NCI-H2081 (cell line): ENCODE measurements around the gene BACE2.
"Not testable (repeated sequence)": the region's sequence is repeated elsewhere in the genome, so short reads cannot be mapped to it uniquely, and the experiment has no call there.

Experiments used
- DNase-seq, 2 experiments: peaks; one replicate each; lab custom pipeline; 2025; lab: John Stamatoyannopoulos, UW

BACE2 gene

GRCh38 chr21:41185802-41186201, 17.8 kb downstream of the BACE2 start:
- DNase-seq = no peak

GRCh38 chr21:41186755-41187536, 19.0 kb downstream of the BACE2 start:
- DNase-seq = no peak

GRCh38 chr21:41187537-41188025, 19.6 kb downstream of the BACE2 start:
- no peak for DNase-seq

GRCh38 chr21:41188486-41189149, 20.7 kb downstream of the BACE2 start:
- DNase-seq = no peak

GRCh38 chr21:41189150-41189745, 21.3 kb downstream of the BACE2 start:
- no peak for DNase-seq

GRCh38 chr21:41192552-41192951, 24.6 kb downstream of the BACE2 start:
- DNase-seq = not testable (repeated sequence)

- DNase-seq = no peak
Measured at GRCh38 chr21:41195311-41195710, 27.4 kb downstream of the BACE2 start.

- no peak for DNase-seq
Measured at GRCh38 chr21:41196993-41197392, 29.0 kb downstream of the BACE2 start.

- no peak for DNase-seq
Measured at GRCh38 chr21:41197582-41197981, 29.6 kb downstream of the BACE2 start.

GRCh38 chr21:41198647-41199046, 30.7 kb downstream of the BACE2 start:
- not testable (repeated sequence) for DNase-seq

GRCh38 chr21:41199123-41199522, 31.2 kb downstream of the BACE2 start:
- DNase-seq = no peak

- no peak for DNase-seq
Measured at GRCh38 chr21:41199588-41199987, 31.6 kb downstream of the BACE2 start.

- no peak for DNase-seq
Measured at GRCh38 chr21:41201385-41201784, 33.4 kb downstream of the BACE2 start.

GRCh38 chr21:41204736-41205135, 36.8 kb downstream of the BACE2 start:
- no peak for DNase-seq

- DNase-seq = no peak
Measured at GRCh38 chr21:41207401-41208375, 39.7 kb downstream of the BACE2 start.

GRCh38 chr21:41208376-41208763, 40.4 kb downstream of the BACE2 start:
- no peak for DNase-seq

GRCh38 chr21:41209016-41209619, 41.2 kb downstream of the BACE2 start:
- DNase-seq = no peak

GRCh38 chr21:41210426-41211059, 42.6 kb downstream of the BACE2 start:
- no peak for DNase-seq

- DNase-seq = no peak
Measured at GRCh38 chr21:41211060-41211805, 43.3 kb downstream of the BACE2 start.

GRCh38 chr21:41213021-41213420, 45.1 kb downstream of the BACE2 start:
- DNase-seq = no peak
